Naive B cell (primary cell): ENCODE results near the gene KSR1. TPM values are rescaled to one million over a fixed set of nuclear protein-coding genes. Genes with fewer than 3 reads are reported as not detected.
"Not testable (repeated sequence)": the region's sequence is repeated elsewhere in the genome, so short reads cannot be mapped to it uniquely, and the experiment has no call there.

ENCODE experiments used
- ATAC-seq, 2 donors: fragments of 150-1000 bp; cut with Tn5 transposase; 2 replicates each; pipeline ENCODE4 v1.10.0; 2021; ENCODE audit warnings: low read depth in 2 of 2, mild to moderate bottlenecking in 2 of 2, moderate library complexity in 2 of 2
- DNase-seq: peaks from one replicate; pipeline ENCODE4 v3.0.0; 2022
- H3K27ac Mint-ChIP-seq, 6 donors: one replicate each; pipeline ENCODE4 v1.8.0; 2020 to 2022; ENCODE audit warnings: mild to moderate bottlenecking in 6 of 6, mixed read lengths in 6 of 6, moderate library complexity in 5 of 6, inconsistent platforms in 2 of 6
- H3K27me3 Mint-ChIP-seq, 3 donors: one replicate each; pipeline ENCODE4 v1.8.0; 2021 to 2022; ENCODE audit warnings: mixed read lengths in 3 of 3, mild to moderate bottlenecking in 1 of 3
- H3K36me3 Mint-ChIP-seq, 2 donors: one replicate each; pipeline ENCODE4 v1.8.0; 2020 to 2022; ENCODE audit warnings: mixed read lengths in 2 of 2, inconsistent platforms in 1 of 2, mild to moderate bottlenecking in 1 of 2
- H3K4me1 Mint-ChIP-seq, 3 donors: one replicate each; pipeline ENCODE4 v1.8.0; 2020 to 2022; ENCODE audit warnings: mixed read lengths in 3 of 3, inconsistent platforms in 1 of 3, mild to moderate bottlenecking in 1 of 3, moderate library complexity in 1 of 3
- H3K4me3 Mint-ChIP-seq, 8 donors: one replicate each; pipeline ENCODE4 v1.8.0; 2020 to 2022; ENCODE audit warnings: mild to moderate bottlenecking in 8 of 8, mixed read lengths in 8 of 8, moderate library complexity in 8 of 8, inconsistent platforms in 2 of 8
- H3K9me3 Mint-ChIP-seq, 7 donors: one replicate each; pipeline ENCODE4 v1.8.0; 2020 to 2022; ENCODE audit warnings: mixed read lengths in 7 of 7, mild to moderate bottlenecking in 5 of 7, inconsistent platforms in 2 of 7, moderate library complexity in 1 of 7
- polyA plus RNA-seq, 6 donors: library from polyadenylated mRNA; unstranded; fragments of 300-500 nt; fragmentation: Illumina TruSeq; gene quantifications; one replicate each; pipeline ENCODE4 v1.2.3, GENCODE V29; 2021; ENCODE audit warnings: low read depth in 6 of 6

KSR1 gene
- polyA plus RNA-seq, 6 donors from 2014 or later, result 0.38 to 4.4 (median 2.3) TPM

- peaks cover 41 to 60% (median 55%) of the 10 kb centered on the region in 3 donors for H3K4me1 Mint-ChIP-seq
- H3K27ac Mint-ChIP-seq, result peak overlapping the region in 5 of 6 donors; percentile 93 to 98 (median 96)
- H3K36me3 Mint-ChIP-seq, result peaks cover 0 to 17% of the 10 kb centered on the region in 2 donors
- peak overlapping the region in 7 of 8 donors; percentile 76 to 94 (median 82) for H3K4me3 Mint-ChIP-seq
- not testable (repeated sequence) for H3K9me3 Mint-ChIP-seq, ATAC-seq, DNase-seq, H3K27me3 Mint-ChIP-seq
Measured at GRCh38 chr17:27636005-27636520, 179.8 kb downstream of the KSR1 start.

GRCh38 chr17:27637818-27638217 is 181.6 kb downstream of the KSR1 start:
- Mint-ChIP-seq H3K36me3 (peaks cover 0 to 20% of the 10 kb centered on the region in 2 donors), H3K27ac (peak overlapping the region in 1 of 6 donors; percentile 62), H3K4me1 (peaks cover 31 to 44% (median 39%) of the 10 kb centered on the region in 3 donors)
- H3K4me3 Mint-ChIP-seq, ATAC-seq, H3K9me3 Mint-ChIP-seq, H3K27me3 Mint-ChIP-seq, DNase-seq: not testable (repeated sequence)

- Mint-ChIP-seq H3K36me3 (peaks cover 0 to 22% of the 10 kb centered on the region in 2 donors), H3K4me1 (peaks cover 26 to 38% (median 35%) of the 10 kb centered on the region in 3 donors)
- not testable (repeated sequence) for H3K9me3 Mint-ChIP-seq, H3K27me3 Mint-ChIP-seq, H3K4me3 Mint-ChIP-seq, H3K27ac Mint-ChIP-seq, ATAC-seq, DNase-seq
Measured at GRCh38 chr17:27638415-27638914, 182.2 kb downstream of the KSR1 start.

- Mint-ChIP-seq H3K36me3 (peaks cover 0 to 26% of the 10 kb centered on the region in 2 donors), H3K4me1 (peaks cover 17 to 23% (median 18%) of the 10 kb centered on the region in 3 donors), H3K9me3 (no peaks in the 10 kb centered on the region), H3K27me3 (no peaks in the 10 kb centered on the region), H3K27ac (peak overlapping the region in 1 of 6 donors; percentile 49), H3K4me3 (no peak overlapping the region)
- DNase-seq (no peak), ATAC-seq (no peak)
Measured at GRCh38 chr17:27640790-27641189, 184.5 kb downstream of the KSR1 start.

GRCh38 chr17:27644586-27644985 is 188.3 kb downstream of the KSR1 start:
- Mint-ChIP-seq H3K27me3 (no peaks in the 10 kb centered on the region), H3K9me3 (no peaks in the 10 kb centered on the region), H3K36me3 (peaks cover 0 to 41% of the 10 kb centered on the region in 2 donors), H3K27ac (peak overlapping the region in 4 of 6 donors; percentile 1 to 34 (median 24)), H3K4me3 (no peak overlapping the region), H3K4me1 (peaks cover 2 to 17% (median 11%) of the 10 kb centered on the region in 3 donors)
- ATAC-seq (no peak), DNase-seq (no peak)

GRCh38 chr17:27645621-27646020 is 189.4 kb downstream of the KSR1 start:
- not testable (repeated sequence) for H3K27me3 Mint-ChIP-seq, H3K4me3 Mint-ChIP-seq, H3K9me3 Mint-ChIP-seq, DNase-seq
- Mint-ChIP-seq H3K27ac (peak overlapping the region in 2 of 6 donors; percentile 74 to 95), H3K36me3 (peaks cover 0 to 33% of the 10 kb centered on the region in 2 donors), H3K4me1 (peaks cover 2 to 13% (median 11%) of the 10 kb centered on the region in 3 donors)
- peak; percentile 46 to 64 for ATAC-seq

GRCh38 chr17:27646232-27646631 is 190.0 kb downstream of the KSR1 start:
- Mint-ChIP-seq H3K36me3 (peaks cover 0 to 28% of the 10 kb centered on the region in 2 donors), H3K27me3 (no peaks in the 10 kb centered on the region), H3K4me3 (no peak overlapping the region), H3K9me3 (no peaks in the 10 kb centered on the region), H3K4me1 (peaks cover 2 to 12% (median 11%) of the 10 kb centered on the region in 3 donors), H3K27ac (peak overlapping the region in 1 of 6 donors; percentile 95)
- ATAC-seq (no peak), DNase-seq (no peak)

- no peaks in the 10 kb centered on the region for H3K27me3 Mint-ChIP-seq
- ATAC-seq, result no peak
- no peak overlapping the region for H3K4me3 Mint-ChIP-seq
- H3K9me3 Mint-ChIP-seq, result no peaks in the 10 kb centered on the region
- DNase-seq, result no peak
- peaks cover 0 to 27% of the 10 kb centered on the region in 2 donors for H3K36me3 Mint-ChIP-seq
- H3K27ac Mint-ChIP-seq, result peak overlapping the region in 3 of 6 donors; percentile 72 to 97 (median 96)
- H3K4me1 Mint-ChIP-seq, result peaks cover 2 to 15% (median 11%) of the 10 kb centered on the region in 3 donors
Measured at GRCh38 chr17:27647765-27648164, 191.5 kb downstream of the KSR1 start.

- not testable (repeated sequence) for H3K27me3 Mint-ChIP-seq, H3K9me3 Mint-ChIP-seq, H3K4me3 Mint-ChIP-seq, ATAC-seq, DNase-seq, H3K4me1 Mint-ChIP-seq
- H3K36me3 Mint-ChIP-seq, result peaks cover 0 to 18% of the 10 kb centered on the region in 2 donors
- peak overlapping the region in 2 of 6 donors; percentile 59 to 85 for H3K27ac Mint-ChIP-seq
Measured at GRCh38 chr17:27649111-27649571, 192.9 kb downstream of the KSR1 start.

GRCh38 chr17:27649929-27650328 is 193.7 kb downstream of the KSR1 start:
- Mint-ChIP-seq H3K27me3 (peaks cover 0 to 6% (median 0%) of the 10 kb centered on the region in 3 donors), H3K36me3 (peaks cover 0 to 15% of the 10 kb centered on the region in 2 donors), H3K27ac (peak overlapping the region in 1 of 6 donors; percentile 54), H3K9me3 (no peaks in the 10 kb centered on the region), H3K4me1 (peaks cover 6 to 13% (median 10%) of the 10 kb centered on the region in 3 donors), H3K4me3 (no peak overlapping the region)
- DNase-seq (no peak), ATAC-seq (no peak)

- DNase-seq (no peak), ATAC-seq (no peak)
- H3K4me3 Mint-ChIP-seq, result no peak overlapping the region
- H3K27me3 Mint-ChIP-seq, result peaks cover 0 to 6% (median 0%) of the 10 kb centered on the region in 3 donors
- peaks cover 6 to 14% (median 10%) of the 10 kb centered on the region in 3 donors for H3K4me1 Mint-ChIP-seq
- H3K36me3 Mint-ChIP-seq, result peaks cover 0 to 15% of the 10 kb centered on the region in 2 donors
- peak overlapping the region in 1 of 6 donors; percentile 70 for H3K27ac Mint-ChIP-seq
- no peaks in the 10 kb centered on the region for H3K9me3 Mint-ChIP-seq
Measured at GRCh38 chr17:27650836-27651235, 194.6 kb downstream of the KSR1 start.

- peak; percentile 46 to 65 for ATAC-seq
- peak overlapping the region in 1 of 6 donors; percentile 56 for H3K27ac Mint-ChIP-seq
- no peaks in the 10 kb centered on the region for H3K9me3 Mint-ChIP-seq
- no peak overlapping the region for H3K4me3 Mint-ChIP-seq
- peak; percentile 55 for DNase-seq
- peaks cover 0 to 15% of the 10 kb centered on the region in 2 donors for H3K36me3 Mint-ChIP-seq
- H3K4me1 Mint-ChIP-seq, result peaks cover 6 to 14% (median 10%) of the 10 kb centered on the region in 3 donors
- peaks cover 0 to 6% (median 0%) of the 10 kb centered on the region in 3 donors for H3K27me3 Mint-ChIP-seq
Measured at GRCh38 chr17:27651411-27652345, 195.4 kb downstream of the KSR1 start.

- not testable (repeated sequence) for H3K27me3 Mint-ChIP-seq, H3K36me3 Mint-ChIP-seq, H3K9me3 Mint-ChIP-seq, ATAC-seq, H3K27ac Mint-ChIP-seq, DNase-seq, H3K4me3 Mint-ChIP-seq
- H3K4me1 Mint-ChIP-seq, result peaks cover 5 to 14% (median 6%) of the 10 kb centered on the region in 3 donors
Measured at GRCh38 chr17:27653449-27653971, 197.3 kb downstream of the KSR1 start.
